Measurements from ENCODE around the gene SCEL.

SCEL gene

DNA sequence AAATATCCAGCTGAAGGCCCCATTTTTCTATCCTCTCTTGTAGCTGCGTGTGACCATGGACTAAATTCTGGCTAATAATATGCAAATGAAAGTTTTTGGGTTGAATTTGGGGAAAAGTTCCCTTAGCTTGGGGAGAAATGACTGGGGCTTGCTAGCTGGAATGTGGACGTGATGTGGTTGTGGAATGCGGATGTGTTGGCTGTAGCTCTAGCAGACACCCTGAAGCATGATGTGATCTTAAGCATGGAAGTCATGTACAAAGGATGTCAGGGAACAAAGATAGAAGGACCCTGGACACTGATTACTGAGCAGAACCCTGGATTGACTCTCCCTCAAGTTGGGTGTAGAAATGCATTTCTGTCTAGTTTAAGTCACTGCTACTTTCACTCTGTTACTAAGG lies 25.4 kb upstream of the SCEL start (continued):
- TF ChIP-seq, protein P1, sequence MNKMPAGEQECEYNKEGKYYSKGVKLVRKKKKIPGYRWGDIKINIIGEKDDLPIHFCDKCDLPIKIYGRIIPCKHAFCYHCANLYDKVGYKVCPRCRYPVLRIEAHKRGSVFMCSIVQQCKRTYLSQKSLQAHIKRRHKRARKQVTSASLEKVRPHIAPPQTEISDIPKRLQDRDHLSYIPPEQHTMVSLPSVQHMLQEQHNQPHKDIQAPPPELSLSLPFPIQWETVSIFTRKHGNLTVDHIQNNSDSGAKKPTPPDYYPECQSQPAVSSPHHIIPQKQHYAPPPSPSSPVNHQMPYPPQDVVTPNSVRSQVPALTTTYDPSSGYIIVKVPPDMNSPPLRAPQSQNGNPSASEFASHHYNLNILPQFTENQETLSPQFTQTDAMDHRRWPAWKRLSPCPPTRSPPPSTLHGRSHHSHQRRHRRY (tag by site-specific recombination; IDR thresholded peaks at IDR 0.05) = no peak
- TF ChIP-seq, protein P2, sequence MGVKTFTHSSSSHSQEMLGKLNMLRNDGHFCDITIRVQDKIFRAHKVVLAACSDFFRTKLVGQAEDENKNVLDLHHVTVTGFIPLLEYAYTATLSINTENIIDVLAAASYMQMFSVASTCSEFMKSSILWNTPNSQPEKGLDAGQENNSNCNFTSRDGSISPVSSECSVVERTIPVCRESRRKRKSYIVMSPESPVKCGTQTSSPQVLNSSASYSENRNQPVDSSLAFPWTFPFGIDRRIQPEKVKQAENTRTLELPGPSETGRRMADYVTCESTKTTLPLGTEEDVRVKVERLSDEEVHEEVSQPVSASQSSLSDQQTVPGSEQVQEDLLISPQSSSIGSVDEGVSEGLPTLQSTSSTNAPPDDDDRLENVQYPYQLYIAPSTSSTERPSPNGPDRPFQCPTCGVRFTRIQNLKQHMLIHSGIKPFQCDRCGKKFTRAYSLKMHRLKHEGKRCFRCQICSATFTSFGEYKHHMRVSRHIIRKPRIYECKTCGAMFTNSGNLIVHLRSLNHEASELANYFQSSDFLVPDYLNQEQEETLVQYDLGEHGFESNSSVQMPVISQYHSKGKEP (tag by site-specific recombination; IDR thresholded peaks at IDR 0.05) = no peak
- TF ChIP-seq GLIS1 (tag by site-specific recombination; IDR thresholded peaks at IDR 0.05) (no peak), ZBTB20 (tag by site-specific recombination; IDR thresholded peaks at IDR 0.05) (no peak)

DNA sequence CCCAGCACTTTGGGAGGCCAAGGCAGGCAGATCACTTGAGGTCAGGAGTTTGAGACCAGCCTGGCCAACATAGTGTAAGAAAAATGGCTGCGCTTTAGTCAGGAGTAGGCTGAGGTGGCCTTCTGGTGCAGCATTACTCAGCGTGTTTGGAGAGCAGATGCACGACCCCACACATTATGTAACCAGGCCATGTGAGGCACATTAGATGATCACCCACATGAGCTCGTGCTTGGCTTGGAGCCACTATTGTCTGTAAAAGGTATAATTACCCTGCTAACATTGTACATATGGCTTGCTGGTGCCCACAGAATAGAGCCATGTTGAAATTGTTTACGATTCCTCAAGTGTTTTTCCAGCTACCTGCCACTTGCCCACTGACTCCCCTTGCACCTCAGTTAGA lies 24.0 kb upstream of the SCEL start:
- Histone ChIP-seq H3K27ac (ENCODE audit: extremely low read depth, low read depth, low read length) (no peak overlapping the region), H3K9me3 (ENCODE audit: control insufficient read depth, insufficient read depth, low read depth, low read length) (no peaks in the 10 kb centered on the region), H3K36me3 (ENCODE audit: control insufficient read depth in 2 of 2, insufficient read depth in 1 of 2, low read length in 2 of 2) (no peaks in the 10 kb centered on the region), H3K4me3 (ENCODE audit: low read depth, low read length) (no peak overlapping the region), H3K4me1 (ENCODE audit: control insufficient read depth, insufficient read depth, low read length) (peaks cover 3% of the 10 kb centered on the region; the same call in 1 of the 2 replicates)
- POLR2A ChIA-PET = no interaction called here
- CTCF ChIA-PET = interaction anchor here (0.5 to 0.6 kb wide), 2 partner anchors 19 to 430 kb away, joined by 3 to 4 read pairs; no protein-coding TSS in a partner anchor
- TF ChIP-seq, protein P3, sequence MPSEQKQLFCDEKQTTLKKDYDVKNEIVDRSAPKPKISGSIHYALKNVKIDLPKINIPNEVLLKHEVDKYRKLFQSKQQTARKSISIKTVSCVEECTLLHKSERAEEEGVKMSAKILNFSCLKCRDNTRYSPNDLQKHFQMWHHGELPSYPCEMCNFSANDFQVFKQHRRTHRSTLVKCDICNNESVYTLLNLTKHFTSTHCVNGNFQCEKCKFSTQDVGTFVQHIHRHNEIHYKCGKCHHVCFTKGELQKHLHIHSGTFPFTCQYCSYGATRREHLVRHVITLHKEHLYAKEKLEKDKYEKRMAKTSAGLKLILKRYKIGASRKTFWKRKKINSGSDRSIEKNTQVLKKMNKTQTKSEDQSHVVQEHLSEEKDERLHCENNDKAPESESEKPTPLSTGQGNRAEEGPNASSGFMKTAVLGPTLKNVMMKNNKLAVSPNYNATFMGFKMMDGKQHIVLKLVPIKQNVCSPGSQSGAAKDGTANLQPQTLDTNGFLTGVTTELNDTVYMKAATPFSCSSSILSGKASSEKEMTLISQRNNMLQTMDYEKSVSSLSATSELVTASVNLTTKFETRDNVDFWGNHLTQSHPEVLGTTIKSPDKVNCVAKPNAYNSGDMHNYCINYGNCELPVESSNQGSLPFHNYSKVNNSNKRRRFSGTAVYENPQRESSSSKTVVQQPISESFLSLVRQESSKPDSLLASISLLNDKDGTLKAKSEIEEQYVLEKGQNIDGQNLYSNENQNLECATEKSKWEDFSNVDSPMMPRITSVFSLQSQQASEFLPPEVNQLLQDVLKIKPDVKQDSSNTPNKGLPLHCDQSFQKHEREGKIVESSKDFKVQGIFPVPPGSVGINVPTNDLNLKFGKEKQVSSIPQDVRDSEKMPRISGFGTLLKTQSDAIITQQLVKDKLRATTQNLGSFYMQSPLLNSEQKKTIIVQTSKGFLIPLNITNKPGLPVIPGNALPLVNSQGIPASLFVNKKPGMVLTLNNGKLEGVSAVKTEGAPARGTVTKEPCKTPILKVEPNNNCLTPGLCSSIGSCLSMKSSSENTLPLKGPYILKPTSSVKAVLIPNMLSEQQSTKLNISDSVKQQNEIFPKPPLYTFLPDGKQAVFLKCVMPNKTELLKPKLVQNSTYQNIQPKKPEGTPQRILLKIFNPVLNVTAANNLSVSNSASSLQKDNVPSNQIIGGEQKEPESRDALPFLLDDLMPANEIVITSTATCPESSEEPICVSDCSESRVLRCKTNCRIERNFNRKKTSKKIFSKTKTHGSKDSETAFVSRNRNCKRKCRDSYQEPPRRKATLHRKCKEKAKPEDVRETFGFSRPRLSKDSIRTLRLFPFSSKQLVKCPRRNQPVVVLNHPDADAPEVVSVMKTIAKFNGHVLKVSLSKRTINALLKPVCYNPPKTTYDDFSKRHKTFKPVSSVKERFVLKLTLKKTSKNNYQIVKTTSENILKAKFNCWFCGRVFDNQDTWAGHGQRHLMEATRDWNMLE (tag by site-specific recombination; conservative IDR thresholded peaks at IDR 0.05; ENCODE audit: low read depth) = no peak
- peak; percentile 81 for TF ChIP-seq OSR2 (tag by site-specific recombination; IDR thresholded peaks at IDR 0.05)
- TF ChIP-seq ZNF629 (tag by site-specific recombination; IDR thresholded peaks at IDR 0.05) = 0 out of 2 replicates have a peak, but pooled peaks have one; percentile 21
- no peak for TF ChIP-seq ZNF350 (tag by site-specific recombination; IDR thresholded peaks at IDR 0.05)
- TF ChIP-seq GLI2 (tag by site-specific recombination; IDR thresholded peaks at IDR 0.05; ENCODE audit: borderline replicate concordance, low read depth) = no peak
- peak; percentile 24; the same call in 1 of the 2 replicates for TF ChIP-seq ZNF394 (tag by site-specific recombination; IDR thresholded peaks at IDR 0.05; ENCODE audit: borderline replicate concordance)
- TF ChIP-seq, protein P4, sequence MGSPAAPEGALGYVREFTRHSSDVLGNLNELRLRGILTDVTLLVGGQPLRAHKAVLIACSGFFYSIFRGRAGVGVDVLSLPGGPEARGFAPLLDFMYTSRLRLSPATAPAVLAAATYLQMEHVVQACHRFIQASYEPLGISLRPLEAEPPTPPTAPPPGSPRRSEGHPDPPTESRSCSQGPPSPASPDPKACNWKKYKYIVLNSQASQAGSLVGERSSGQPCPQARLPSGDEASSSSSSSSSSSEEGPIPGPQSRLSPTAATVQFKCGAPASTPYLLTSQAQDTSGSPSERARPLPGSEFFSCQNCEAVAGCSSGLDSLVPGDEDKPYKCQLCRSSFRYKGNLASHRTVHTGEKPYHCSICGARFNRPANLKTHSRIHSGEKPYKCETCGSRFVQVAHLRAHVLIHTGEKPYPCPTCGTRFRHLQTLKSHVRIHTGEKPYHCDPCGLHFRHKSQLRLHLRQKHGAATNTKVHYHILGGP (tag by site-specific recombination; IDR thresholded peaks at IDR 0.05) = no peak
- no peak for TF ChIP-seq ZNF157 (tag by site-specific recombination; IDR thresholded peaks at IDR 0.05)
- TF ChIP-seq ZXDB (tag by site-specific recombination; IDR thresholded peaks at IDR 0.05) = no peak
- no peak for TF ChIP-seq KLF16 (tag by site-specific recombination; IDR thresholded peaks at IDR 0.05)
- TF ChIP-seq ZNF24 (tag by site-specific recombination; IDR thresholded peaks at IDR 0.05) = peak; percentile 48; the same call in 1 of the 2 replicates
- TF ChIP-seq SP7 (tag by site-specific recombination; IDR thresholded peaks at IDR 0.05) = peak; percentile 88
- no peak for TF ChIP-seq ZNF623 (tag by site-specific recombination; IDR thresholded peaks at IDR 0.05)
- no peak for TF ChIP-seq YY2 (tag by site-specific recombination; IDR thresholded peaks at IDR 0.05)
- TF ChIP-seq ZNF677 (tag by site-specific recombination; IDR thresholded peaks at IDR 0.05) = no peak
- no peak for TF ChIP-seq ZNF596 (tag by site-specific recombination; IDR thresholded peaks at IDR 0.05)
- TF ChIP-seq ZNF274 (IDR thresholded peaks at IDR 0.05; ENCODE audit: low read length) = no peak
- no peak for TF ChIP-seq ZNF274 (tag by site-specific recombination; IDR thresholded peaks at IDR 0.05; ENCODE audit: borderline replicate concordance)
- TF ChIP-seq, protein P5, sequence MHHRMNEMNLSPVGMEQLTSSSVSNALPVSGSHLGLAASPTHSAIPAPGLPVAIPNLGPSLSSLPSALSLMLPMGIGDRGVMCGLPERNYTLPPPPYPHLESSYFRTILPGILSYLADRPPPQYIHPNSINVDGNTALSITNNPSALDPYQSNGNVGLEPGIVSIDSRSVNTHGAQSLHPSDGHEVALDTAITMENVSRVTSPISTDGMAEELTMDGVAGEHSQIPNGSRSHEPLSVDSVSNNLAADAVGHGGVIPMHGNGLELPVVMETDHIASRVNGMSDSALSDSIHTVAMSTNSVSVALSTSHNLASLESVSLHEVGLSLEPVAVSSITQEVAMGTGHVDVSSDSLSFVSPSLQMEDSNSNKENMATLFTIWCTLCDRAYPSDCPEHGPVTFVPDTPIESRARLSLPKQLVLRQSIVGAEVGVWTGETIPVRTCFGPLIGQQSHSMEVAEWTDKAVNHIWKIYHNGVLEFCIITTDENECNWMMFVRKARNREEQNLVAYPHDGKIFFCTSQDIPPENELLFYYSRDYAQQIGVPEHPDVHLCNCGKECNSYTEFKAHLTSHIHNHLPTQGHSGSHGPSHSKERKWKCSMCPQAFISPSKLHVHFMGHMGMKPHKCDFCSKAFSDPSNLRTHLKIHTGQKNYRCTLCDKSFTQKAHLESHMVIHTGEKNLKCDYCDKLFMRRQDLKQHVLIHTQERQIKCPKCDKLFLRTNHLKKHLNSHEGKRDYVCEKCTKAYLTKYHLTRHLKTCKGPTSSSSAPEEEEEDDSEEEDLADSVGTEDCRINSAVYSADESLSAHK (tag by site-specific recombination; IDR thresholded peaks at IDR 0.05) = no peak
- TF ChIP-seq ZNF514 (tag by site-specific recombination; IDR thresholded peaks at IDR 0.05) = no peak
- TF ChIP-seq KLF8 (tag by site-specific recombination; IDR thresholded peaks at IDR 0.05) = no peak; the same call in 1 of the 2 replicates
- no peak for TF ChIP-seq ZNF473 (tag by site-specific recombination; IDR thresholded peaks at IDR 0.05)
- peak; percentile 39; the same call in 1 of the 2 replicates for TF ChIP-seq ZFHX2 (tag by site-specific recombination; conservative IDR thresholded peaks at IDR 0.05)
